HFFc6 (cell line): ENCODE results near the gene LRP1B. TPM values are rescaled to one million over a fixed set of nuclear protein-coding genes. Genes with fewer than 3 reads are reported as not detected.

Experiments
- DNase-seq: peaks from one replicate; pipeline ENCODE4 v3.0.0-alpha.2; 2018
- H3K27ac Mint-ChIP-seq: 2 replicates; pipeline ENCODE4 v1.8.0; 2020; ENCODE audit warnings: mild to moderate bottlenecking, mixed read lengths
- H3K27me3 Mint-ChIP-seq: 2 replicates; pipeline ENCODE4 v1.8.0; 2021; ENCODE audit warnings: mild to moderate bottlenecking, moderate library complexity, mixed read lengths; ENCODE audit not compliant: insufficient read depth
- H3K36me3 Mint-ChIP-seq: 2 replicates; pipeline ENCODE4 v1.8.0; 2021; ENCODE audit warnings: low read depth, mixed read lengths
- H3K4me1 Mint-ChIP-seq: 2 replicates; pipeline ENCODE4 v1.8.0; 2020; ENCODE audit warnings: low read depth, mixed read lengths
- H3K4me3 Mint-ChIP-seq: 2 replicates; pipeline ENCODE4 v1.8.0; 2020; ENCODE audit warnings: mild to moderate bottlenecking, moderate library complexity, mixed read lengths
- H3K9me3 Mint-ChIP-seq: 2 replicates; pipeline ENCODE4 v1.8.0; 2020; ENCODE audit warnings: mild to moderate bottlenecking, mixed read lengths
- microRNA-seq: library from miRNA; unstranded; fragments of <30 nt; microRNA quantifications from one replicate; pipeline ENCODE4, GENCODE V29; 2019
- total RNA-seq, 6 experiments: library from RNA; stranded (reverse); fragmentation: NEBNext Ultra II Directional; extraction: Animal tissue kit (Norgen Biotek cat#: 25700); gene quantifications; 2 replicates in 1 of 6; 3 replicates in 5 of 6; pipeline ENCODE4 v1.2.3, GENCODE V29; 2021
- TF ChIP-seq, protein P1 (sequence below): fragments of 200-600 bp; sonication (generic); IDR thresholded peaks from 2 replicates; pipeline ENCODE4 v1.5.0; 2021; ENCODE audit warnings: antibody characterized with exemption, mild to moderate bottlenecking

The LRP1B gene
- total RNA-seq, 6 experiments from 2014 or later, result not detected

DNA sequence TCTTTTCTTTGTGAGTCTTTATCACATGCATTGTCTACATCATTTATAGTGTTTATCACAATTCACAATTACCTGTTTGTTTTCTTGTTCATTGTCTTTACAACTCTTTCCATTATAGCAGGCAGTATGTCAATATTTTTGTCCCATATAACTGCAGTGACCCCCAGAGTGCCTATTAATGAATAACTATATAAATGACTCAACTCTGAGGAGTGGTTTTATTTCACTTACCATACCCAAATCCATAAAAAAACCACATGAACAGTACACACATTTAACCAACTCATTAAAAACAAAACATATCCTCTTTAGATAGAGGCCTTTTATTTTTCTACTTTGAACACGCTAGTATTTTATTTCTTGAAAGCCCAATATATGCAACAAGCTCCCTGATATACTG lies 1931.5 kb downstream of the LRP1B start:
- Mint-ChIP-seq H3K36me3 (no peaks in the 10 kb centered on the region), H3K9me3 (peaks cover 37% of the 10 kb centered on the region), H3K27ac (no peak overlapping the region), H3K27me3 (no peaks in the 10 kb centered on the region), H3K4me1 (no peaks in the 10 kb centered on the region), H3K4me3 (no peak overlapping the region)
- TF ChIP-seq, protein P1, sequence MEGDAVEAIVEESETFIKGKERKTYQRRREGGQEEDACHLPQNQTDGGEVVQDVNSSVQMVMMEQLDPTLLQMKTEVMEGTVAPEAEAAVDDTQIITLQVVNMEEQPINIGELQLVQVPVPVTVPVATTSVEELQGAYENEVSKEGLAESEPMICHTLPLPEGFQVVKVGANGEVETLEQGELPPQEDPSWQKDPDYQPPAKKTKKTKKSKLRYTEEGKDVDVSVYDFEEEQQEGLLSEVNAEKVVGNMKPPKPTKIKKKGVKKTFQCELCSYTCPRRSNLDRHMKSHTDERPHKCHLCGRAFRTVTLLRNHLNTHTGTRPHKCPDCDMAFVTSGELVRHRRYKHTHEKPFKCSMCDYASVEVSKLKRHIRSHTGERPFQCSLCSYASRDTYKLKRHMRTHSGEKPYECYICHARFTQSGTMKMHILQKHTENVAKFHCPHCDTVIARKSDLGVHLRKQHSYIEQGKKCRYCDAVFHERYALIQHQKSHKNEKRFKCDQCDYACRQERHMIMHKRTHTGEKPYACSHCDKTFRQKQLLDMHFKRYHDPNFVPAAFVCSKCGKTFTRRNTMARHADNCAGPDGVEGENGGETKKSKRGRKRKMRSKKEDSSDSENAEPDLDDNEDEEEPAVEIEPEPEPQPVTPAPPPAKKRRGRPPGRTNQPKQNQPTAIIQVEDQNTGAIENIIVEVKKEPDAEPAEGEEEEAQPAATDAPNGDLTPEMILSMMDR, result no peak
- no peak for DNase-seq

DNA sequence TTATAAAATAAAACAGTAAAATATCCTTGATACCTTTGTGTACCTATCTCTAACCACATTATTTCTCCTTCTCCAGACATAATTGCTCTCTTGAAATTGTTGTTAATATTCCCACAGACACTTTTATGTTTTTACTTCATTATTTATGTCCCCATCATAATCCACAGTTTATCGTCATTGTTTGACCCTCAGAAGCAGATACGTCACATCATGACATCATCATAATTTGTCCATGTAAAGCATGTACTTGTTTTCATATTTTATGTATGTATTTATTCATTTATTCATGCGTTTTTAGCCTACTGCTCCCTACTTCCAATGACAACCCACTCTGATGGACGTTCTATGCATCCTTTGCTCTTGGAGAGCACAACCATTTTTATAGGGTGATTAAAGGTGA lies 1943.7 kb downstream of the LRP1B start:
- TF ChIP-seq, protein P1, result no peak
- Mint-ChIP-seq H3K4me3 (no peak overlapping the region), H3K27me3 (peaks cover 1% of the 10 kb centered on the region; the same call in 1 of the 2 replicates), H3K9me3 (peaks cover 20% of the 10 kb centered on the region), H3K36me3 (peaks cover 4% of the 10 kb centered on the region; the same call in 1 of the 2 replicates), H3K4me1 (no peaks in the 10 kb centered on the region), H3K27ac (no peak overlapping the region)
- no peak for DNase-seq

DNA sequence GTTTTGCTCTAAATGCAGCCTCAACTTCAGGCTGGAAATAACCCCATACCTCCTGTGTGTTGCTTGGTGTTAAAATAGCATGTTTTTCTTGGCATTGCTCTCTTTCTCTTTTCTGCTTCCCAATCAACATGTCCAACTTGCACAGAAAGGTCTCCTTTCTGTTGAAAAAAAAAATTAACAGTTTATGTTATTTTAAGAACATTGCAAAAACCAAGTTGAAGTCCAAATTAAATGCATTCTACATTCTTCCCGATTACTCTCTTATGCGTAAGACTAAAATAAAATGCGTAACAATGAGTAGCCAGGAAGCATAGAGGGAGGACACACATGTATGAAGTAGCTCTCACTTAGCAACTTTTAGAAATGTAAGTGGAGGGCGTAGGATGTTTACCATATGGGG lies 1944.5 kb downstream of the LRP1B start:
- Mint-ChIP-seq H3K27me3 (no peaks in the 10 kb centered on the region), H3K4me3 (no peak overlapping the region), H3K9me3 (peaks cover 26% of the 10 kb centered on the region), H3K36me3 (peaks cover 4% of the 10 kb centered on the region; the same call in 1 of the 2 replicates), H3K4me1 (no peaks in the 10 kb centered on the region), H3K27ac (no peak overlapping the region)
- DNase-seq, result no peak
- TF ChIP-seq, protein P1, result no peak

DNA sequence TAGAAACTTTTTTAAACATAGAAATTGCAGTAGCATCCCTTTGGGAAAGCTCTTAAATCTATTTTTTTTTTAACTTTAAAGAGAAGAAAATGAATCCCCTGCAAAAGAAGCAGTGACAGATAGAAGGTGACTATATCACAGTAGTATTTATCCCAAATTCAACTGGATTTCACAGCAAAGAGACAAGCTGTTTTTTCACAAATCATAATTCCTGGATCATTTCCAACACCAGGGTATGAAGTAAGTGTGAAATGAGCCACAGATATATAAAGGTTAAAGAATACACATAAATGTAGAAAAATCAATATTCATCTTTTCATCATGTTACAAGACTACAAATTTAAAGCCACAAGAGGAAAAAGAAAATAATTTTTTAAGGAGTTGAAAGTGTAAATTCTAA lies 1945.7 kb downstream of the LRP1B start:
- Mint-ChIP-seq H3K4me1 (no peaks in the 10 kb centered on the region), H3K27me3 (no peaks in the 10 kb centered on the region), H3K9me3 (peaks cover 26% of the 10 kb centered on the region), H3K27ac (no peak overlapping the region), H3K4me3 (no peak overlapping the region), H3K36me3 (peaks cover 4% of the 10 kb centered on the region; the same call in 1 of the 2 replicates)
- TF ChIP-seq, protein P1, result no peak
- no peak for DNase-seq

DNA sequence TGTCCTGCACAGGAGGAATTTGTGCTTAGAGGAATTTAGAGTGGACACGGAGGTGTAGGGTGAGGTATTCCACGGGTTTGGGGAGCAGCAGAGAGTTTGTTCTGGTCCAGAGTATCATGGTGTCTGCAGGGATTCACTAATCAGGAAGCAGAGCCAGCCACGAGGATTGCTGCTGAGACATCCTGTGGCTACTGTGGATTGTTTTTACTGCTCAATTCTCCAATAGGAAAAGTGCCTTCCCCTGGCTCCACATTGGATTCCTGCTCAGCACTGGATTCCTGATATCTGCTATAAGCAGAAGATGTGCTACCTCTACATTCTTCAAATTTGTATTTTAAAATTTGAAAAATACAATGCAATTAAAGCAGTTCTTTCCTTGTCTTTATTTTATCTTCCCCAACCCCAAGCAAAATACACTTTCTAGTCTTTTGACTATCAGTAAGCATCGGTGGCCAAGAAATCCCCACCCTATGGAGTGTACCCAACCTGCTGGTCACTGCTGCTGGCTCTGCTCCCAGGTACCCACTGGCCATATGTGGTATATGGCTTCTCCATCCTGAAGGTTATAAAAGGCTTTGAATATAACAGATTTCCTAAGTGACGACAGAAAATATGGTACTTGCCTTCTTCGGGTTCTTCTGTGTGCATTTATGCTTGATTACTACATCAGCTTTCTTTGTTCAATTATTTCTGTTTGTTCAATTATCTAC lies 1947.6 kb downstream of the LRP1B start:
- no peaks in the 10 kb centered on the region for H3K4me1 Mint-ChIP-seq
- H3K36me3 Mint-ChIP-seq, result peaks cover 4% of the 10 kb centered on the region; the same call in 1 of the 2 replicates
- TF ChIP-seq, protein P1, result no peak
- H3K27ac Mint-ChIP-seq, result no peak overlapping the region
- H3K9me3 Mint-ChIP-seq, result peaks cover 31% of the 10 kb centered on the region
- no peaks in the 10 kb centered on the region for H3K27me3 Mint-ChIP-seq
- DNase-seq, result no peak
- H3K4me3 Mint-ChIP-seq, result no peak overlapping the region

Small RNA genes lying within 50 kb of the gene (microRNA-seq; reads per million reads assigned to microRNA genes)
- not detected for gene MIR7157
